SK-N-SH (cell line): ENCODE results near the gene GARRE1. TPM values are rescaled to one million over a fixed set of nuclear protein-coding genes. Genes with fewer than 3 reads are reported as not detected.

ENCODE experiments used
- CTCF ChIA-PET: fragments of 300-600, 350-600 bp; formaldehyde crosslinking; extraction: SDS; loops from one replicate; lab custom pipeline; 2021; lab: Yijun Ruan, JAX
- POLR2A ChIA-PET: fragments of 350-600 bp; sonication (Branson Sonifier 250); formaldehyde crosslinking; extraction: SDS; loops from one replicate; lab custom pipeline; 2020; ENCODE audit warnings: antibody characterized with exemption, inconsistent platforms; lab: Yijun Ruan, JAX
- DNase-seq: peaks from one replicate; pipeline ENCODE4 v3.0.0; 2012
- H2AFZ ChIP-seq: fragments of 200-600 bp; sonication (generic); 2 replicates; pipeline ENCODE4 v1.8.1; 2016; ENCODE audit warnings: antibody characterized with exemption, mild to moderate bottlenecking, low read depth
- H3F3A ChIP-seq: fragments of 200-600 bp; sonication (generic); replicated peaks from 2 replicates; pipeline ENCODE3; 2016; ENCODE audit warnings: antibody characterized with exemption, mild to moderate bottlenecking; ENCODE audit not compliant: insufficient read depth
- H3K27ac ChIP-seq, 2 experiments: fragments of 200-500 bp in 1 of 2; fragments of 200-600 bp in 1 of 2; sonication (Bioruptor generic) in 1 of 2; sonication (generic), shearing (Covaris generic) in 1 of 2; 2 replicates each; pipeline versions ENCODE4 v1.5.1 to v1.6.1; 2014 to 2016; ENCODE audit warnings: low read depth in 2 of 2, inconsistent platforms in 1 of 2, low read length in 1 of 2, mild to moderate bottlenecking in 1 of 2, mixed read lengths in 1 of 2
- H3K27me3 ChIP-seq: fragments of 200-600 bp; sonication (generic), shearing (Covaris generic); 2 replicates; pipeline ENCODE4 v1.6.1; 2016; ENCODE audit warnings: mixed run types; ENCODE audit not compliant: insufficient read depth
- H3K36me3 ChIP-seq, 2 experiments: fragments of 200-500 bp in 1 of 2; fragments of 200-600 bp in 1 of 2; sonication (Bioruptor generic) in 1 of 2; sonication (generic) in 1 of 2; replicated peaks in 1 of 2; 2 replicates each; pipeline versions ENCODE3 to v1.5.1; 2014 to 2016; ENCODE audit warnings: low read length in 1 of 2, mild to moderate bottlenecking in 1 of 2; ENCODE audit not compliant: insufficient read depth in 2 of 2, control insufficient read depth in 1 of 2
- H3K4me1 ChIP-seq, 2 experiments: fragments of 200-500 bp in 1 of 2; fragments of 200-600 bp in 1 of 2; sonication (Bioruptor generic) in 1 of 2; sonication (generic), shearing (Covaris generic) in 1 of 2; 2 replicates each; pipeline versions ENCODE4 v1.5.1 to v1.6.1; 2014 to 2016; ENCODE audit warnings: low read depth in 1 of 2, low read length in 1 of 2, mixed run types in 1 of 2; ENCODE audit not compliant: insufficient read depth in 2 of 2, control insufficient read depth in 1 of 2
- H3K4me2 ChIP-seq: fragments of 200-600 bp; sonication (generic), shearing (Covaris generic); 2 replicates; pipeline ENCODE4 v1.6.1; 2017; ENCODE audit warnings: mixed run types
- H3K4me3 ChIP-seq, 2 experiments: fragments of 200-500 bp in 1 of 2; fragments of 200-600 bp in 1 of 2; sonication (Bioruptor generic) in 1 of 2; sonication (generic), shearing (Covaris generic) in 1 of 2; 2 replicates each; pipeline versions ENCODE4 v1.5.1 to v1.8.1; 2014 to 2016; ENCODE audit warnings: low read depth in 2 of 2, inconsistent platforms in 1 of 2, low read length in 1 of 2, mild to moderate bottlenecking in 1 of 2, mixed read lengths in 1 of 2, moderate library complexity in 1 of 2
- H3K79me2 ChIP-seq: fragments of 200-600 bp; sonication (generic); 2 replicates; pipeline ENCODE4 v1.8.1; 2017; ENCODE audit warnings: mild to moderate bottlenecking; ENCODE audit not compliant: insufficient read depth
- H3K9ac ChIP-seq: fragments of 200-600 bp; sonication (generic); 2 replicates; pipeline ENCODE4 v1.6.1; 2017; ENCODE audit warnings: mixed run types
- H3K9me2 ChIP-seq: fragments of 200-600 bp; sonication (generic); 2 replicates; pipeline ENCODE4 v1.6.1; 2017; ENCODE audit warnings: mixed run types
- H3K9me3 ChIP-seq: fragments of 200-600 bp; sonication (generic); 2 replicates; pipeline ENCODE4 v1.6.1; 2017; ENCODE audit warnings: mixed run types, mild to moderate bottlenecking, moderate library complexity
- H4K20me1 ChIP-seq: fragments of 200-600 bp; sonication (generic); 2 replicates; pipeline ENCODE4 v1.6.1; 2017; ENCODE audit warnings: mild to moderate bottlenecking, mixed run types; ENCODE audit not compliant: insufficient read depth
- CHD2 ChIP-seq: fragments of 150-350 bp; IDR thresholded peaks from 2 replicates; pipeline ENCODE4 v1.6.1; 2018; ENCODE audit warnings: low read length; ENCODE audit not compliant: partially characterized antibody
- EZH2phosphoT487 ChIP-seq: fragments of 200-600 bp; sonication (generic); IDR thresholded peaks from 2 replicates; pipeline ENCODE4 v1.6.1; 2017; ENCODE audit warnings: low read depth, mixed run types, mild to moderate bottlenecking, antibody characterized with exemption, moderate library complexity, borderline replicate concordance
- FOSL2 ChIP-seq: IDR thresholded peaks from 2 replicates; pipeline ENCODE4 v1.4.0; 2012; ENCODE audit warnings: low read depth, mild to moderate bottlenecking, moderate library complexity, borderline replicate concordance
- NFIC ChIP-seq: IDR thresholded peaks from 2 replicates; pipeline ENCODE4 v1.4.0; 2012; ENCODE audit warnings: borderline replicate concordance
- NRF1 ChIP-seq: IDR thresholded peaks from 2 replicates; pipeline ENCODE4 v1.6.1; 2012; ENCODE audit warnings: low read depth, mild to moderate bottlenecking, low read length
- REST ChIP-seq: IDR thresholded peaks from 2 replicates; pipeline ENCODE4 v1.6.1; 2012; ENCODE audit warnings: mild to moderate bottlenecking, low read depth, low read length, moderate library complexity
- WGBS: methylation state at CpG from one replicate; pipeline ENCODE4 v1.1.6; 2017; ENCODE audit warnings: low lambda C conversion rate; 5-methylcytosine and 5-hydroxymethylcytosine counted together
- polyA plus RNA-seq, 3 experiments: library from polyadenylated mRNA; depleted of rRNA; stranded (reverse); fragments of >200 nt; gene quantifications; 2 replicates each; pipeline ENCODE4 v1.2.3, GENCODE V29; 2012
- TF ChIP-seq, protein P1 (sequence below): IDR thresholded peaks from 2 replicates; pipeline ENCODE4 v1.4.0; 2012; ENCODE audit warnings: low read depth

GARRE1 gene
- polyA plus RNA-seq, 1 of the 3 experiments (the other 2 are of a cell fraction): 9.7 TPM

GRCh38 chr19:34228347-34228746 is 26.0 kb upstream of the GARRE1 start:
- H3K4me2 ChIP-seq: no peak overlapping the region
- CTCF ChIA-PET: no interaction called here
- H3K9ac ChIP-seq: no peak overlapping the region
- 0 out of 2 replicates have a peak, but pooled peaks have one; percentile 6 for TF ChIP-seq FOSL2
- TF ChIP-seq CHD2: no peak
- H3K36me3 ChIP-seq: peaks cover 62 to 75% of the 10 kb centered on the region in 2 experiments
- no peaks in the 10 kb centered on the region for H3K9me2 ChIP-seq
- POLR2A ChIA-PET: no interaction called here
- H3K79me2 ChIP-seq: peaks cover 16% of the 10 kb centered on the region
- peaks cover 4 to 23% of the 10 kb centered on the region in 2 experiments; a peak in 3 of 4 replicates for H3K4me1 ChIP-seq
- H3K4me3 ChIP-seq: no peak overlapping the region
- WGBS: 48% methylated on average over 1 of the region's 1 CpG
- H3F3A ChIP-seq: peaks cover 58% of the 10 kb centered on the region
- 0 out of 4 replicates have a peak overlapping the region, but pooled peaks of 1 of the 2 experiments have one; percentile 17 for H3K27ac ChIP-seq
- H2AFZ ChIP-seq: no peak overlapping the region
- no peaks in the 10 kb centered on the region for H3K27me3 ChIP-seq
- H4K20me1 ChIP-seq: peaks cover 85% of the 10 kb centered on the region
- no peak for DNase-seq
- H3K9me3 ChIP-seq: no peaks in the 10 kb centered on the region

GRCh38 chr19:34228762-34229161 is 25.6 kb upstream of the GARRE1 start:
- WGBS: 90% methylated on average over 3 of the region's 3 CpGs
- Histone ChIP-seq H3K4me3 (no peak overlapping the region), H2AFZ (no peak overlapping the region), H3K9ac (no peak overlapping the region), H3K4me2 (no peak overlapping the region), H3K27ac (0 out of 4 replicates have a peak overlapping the region, but pooled peaks of 1 of the 2 experiments have one; percentile 17), H3K27me3 (no peaks in the 10 kb centered on the region), H3K9me3 (no peaks in the 10 kb centered on the region), H3F3A (peaks cover 62% of the 10 kb centered on the region), H3K79me2 (peaks cover 12% of the 10 kb centered on the region), H4K20me1 (peaks cover 85% of the 10 kb centered on the region), H3K4me1 (peaks cover 4 to 27% of the 10 kb centered on the region in 2 experiments; a peak in 3 of 4 replicates), H3K9me2 (no peaks in the 10 kb centered on the region), H3K36me3 (peaks cover 57 to 71% of the 10 kb centered on the region in 2 experiments)
- TF ChIP-seq REST (no peak), CHD2 (no peak), EZH2phosphoT487 (no peak), NRF1 (no peak), NFIC (no peak)
- TF ChIP-seq, protein P1, sequence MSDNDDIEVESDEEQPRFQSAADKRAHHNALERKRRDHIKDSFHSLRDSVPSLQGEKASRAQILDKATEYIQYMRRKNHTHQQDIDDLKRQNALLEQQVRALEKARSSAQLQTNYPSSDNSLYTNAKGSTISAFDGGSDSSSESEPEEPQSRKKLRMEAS: no peak
- DNase-seq: no peak
- ChIA-PET POLR2A (no interaction called here), CTCF (interaction anchor here (1.2 kb wide), 1 partner anchor 8 kb away, joined by 4 read pairs; no protein-coding TSS in a partner anchor)
